HepG2 (cell line): Measurements from ENCODE around the gene ANXA2. TPM values are rescaled to one million over a fixed set of nuclear protein-coding genes. Genes with fewer than 3 reads are reported as not detected.

Source experiments
- ATAC-seq: fragments of 200-7000 bp; cut with Tn5 transposase; 3 replicates; pipeline ENCODE4 v1.9.1; 2020; ENCODE audit warnings: mild to moderate bottlenecking, moderate library complexity
- BruUV-seq: library from RNA; stranded (reverse); fragments of 400-500 nt; replicated peaks from 2 replicates; lab custom pipeline; 2021; lab: Mats Ljungman, UMichigan
- CTCF ChIA-PET: fragments of 300-600 bp; formaldehyde crosslinking; extraction: SDS; loops from one replicate; lab custom pipeline; 2021; ENCODE audit warnings: low total read pairs, inconsistent platforms, low intra/inter-chr PET ratio; lab: Yijun Ruan, JAX
- POLR2A ChIA-PET: fragments of 350-600 bp; sonication (Branson Sonifier 250); formaldehyde crosslinking; loops from one replicate; lab custom pipeline; 2020; ENCODE audit warnings: antibody characterized with exemption, inconsistent platforms; lab: Yijun Ruan, JAX
- DNase-seq: peaks from one replicate; pipeline ENCODE4 v3.0.0-alpha.2; 2015; ENCODE audit warnings: low spot score
- FAIRE-seq: peaks from 3 replicates; lab custom pipeline; 2011; peaks lifted over from hg19 to GRCh38; lab: Jason Lieb, UNC
- H2AFZ ChIP-seq: one replicate; pipeline ENCODE4 v1.6.1; 2011; ENCODE audit warnings: low read length, inconsistent platforms
- H3K27ac ChIP-seq: fragments of 300-600 bp; 3 replicates; pipeline ENCODE4 v1.8.0; 2011; ENCODE audit warnings: mixed run types, mild to moderate bottlenecking, mixed read lengths, low read length, inconsistent platforms; ENCODE audit not compliant: insufficient read depth; ENCODE audit errors: extremely low read length
- H3K27me3 ChIP-seq, 2 experiments: fragments of 200-600 bp in 1 of 2; 2 replicates in 1 of 2; 3 replicates in 1 of 2; pipeline versions ENCODE4 v1.6.0 to v1.8.0; 2011; ENCODE audit warnings: low read length in 2 of 2, mild to moderate bottlenecking in 2 of 2, moderate library complexity in 2 of 2, inconsistent platforms in 1 of 2; ENCODE audit not compliant: insufficient read depth in 2 of 2, control insufficient read depth in 1 of 2
- H3K36me3 ChIP-seq, 2 experiments: fragments of 200-600 bp in 1 of 2; replicated peaks in 1 of 2; 2 replicates in 1 of 2; 3 replicates in 1 of 2; pipeline versions ENCODE4 v1.5.1 to v1.8.0; 2011; ENCODE audit warnings: low read length in 2 of 2, inconsistent platforms in 1 of 2; ENCODE audit not compliant: insufficient read depth in 2 of 2, control insufficient read depth in 1 of 2
- H3K4me1 ChIP-seq: 2 replicates; pipeline ENCODE4 v1.5.1; 2012; ENCODE audit warnings: low read length, inconsistent platforms; ENCODE audit not compliant: insufficient read depth
- H3K4me2 ChIP-seq: 2 replicates; pipeline ENCODE4 v1.6.0; 2011; ENCODE audit warnings: low read depth, low read length, inconsistent platforms
- H3K4me3 ChIP-seq, 3 experiments: fragments of 200-600 bp in 1 of 3; sonication (generic), shearing (Covaris generic) in 1 of 3; replicated peaks in 1 of 3; 2 replicates each; pipeline ENCODE4 v1.5.1; 2011 to 2016; ENCODE audit warnings: low read length in 3 of 3, inconsistent platforms in 2 of 3, low read depth in 2 of 3, mild to moderate bottlenecking in 2 of 3, control low read depth in 1 of 3, mixed read lengths in 1 of 3; ENCODE audit not compliant: insufficient read depth in 1 of 3
- H3K79me2 ChIP-seq: one replicate; pipeline ENCODE4 v1.6.1; 2011; ENCODE audit warnings: low read length, inconsistent platforms; ENCODE audit not compliant: insufficient read depth
- H3K9ac ChIP-seq: 2 replicates; pipeline ENCODE4 v1.6.0; 2011; ENCODE audit warnings: mild to moderate bottlenecking, low read depth, low read length, inconsistent platforms; ENCODE audit not compliant: insufficient read depth
- H3K9me3 ChIP-seq: 2 replicates; pipeline ENCODE4 v1.5.1; 2012; ENCODE audit warnings: mild to moderate bottlenecking, low read length
- H4K20me1 ChIP-seq: 2 replicates; pipeline ENCODE4 v1.6.0; 2011; ENCODE audit warnings: inconsistent platforms, mild to moderate bottlenecking, low read length, moderate library complexity; ENCODE audit not compliant: insufficient read depth
- GABPB1 ChIP-seq: IDR thresholded peaks from 2 replicates; pipeline ENCODE4 v1.6.1; 2016; ENCODE audit warnings: mild to moderate bottlenecking, missing genetic modification reagents, moderate library complexity, missing compliant biosample characterization
- HDAC6 ChIP-seq: fragments of 200-600 bp; sonication (generic); IDR thresholded peaks from 2 replicates; pipeline ENCODE4 v1.7.0; 2017; ENCODE audit warnings: mild to moderate bottlenecking, antibody characterized with exemption, low read length, low read depth
- KIAA2018 ChIP-seq: sonication (generic); formaldehyde crosslinking; IDR thresholded peaks from 2 replicates; pipeline ENCODE4 v1.5.0; 2020; ENCODE audit warnings: mild to moderate bottlenecking, missing genetic modification reagents, borderline replicate concordance
- LRRFIP1 ChIP-seq: sonication (generic); formaldehyde crosslinking; conservative IDR thresholded peaks from 2 replicates; pipeline ENCODE4 v1.4.0; 2020; ENCODE audit warnings: missing genetic modification reagents
- MATR3 ChIP-seq: sonication (generic); formaldehyde crosslinking; IDR thresholded peaks from 2 replicates; pipeline ENCODE4 v1.4.0; 2020; ENCODE audit warnings: missing genetic modification reagents
- NFIC ChIP-seq: IDR thresholded peaks from 2 replicates; pipeline ENCODE4 v1.6.1; 2012; ENCODE audit warnings: mild to moderate bottlenecking, low read length, inconsistent platforms
- NPAS2 ChIP-seq: sonication (generic); formaldehyde crosslinking; IDR thresholded peaks from 2 replicates; pipeline ENCODE4 v1.8.0; 2022; ENCODE audit warnings: mild to moderate bottlenecking, missing genetic modification reagents, borderline replicate concordance
- RCOR2 ChIP-seq: IDR thresholded peaks from 2 replicates; pipeline ENCODE4 v1.6.1; 2016; ENCODE audit warnings: missing biosample characterization, missing genetic modification reagents
- TGIF2 ChIP-seq: IDR thresholded peaks from 2 replicates; pipeline ENCODE4 v1.6.1; 2016; ENCODE audit warnings: control low read depth, missing compliant biosample characterization
- U2AF1 ChIP-seq: fragments of 200-400 bp; formaldehyde crosslinking; optimal IDR thresholded peaks from 2 replicates; pipeline ENCODE3; 2017; ENCODE audit warnings: mild to moderate bottlenecking, low read depth, low read length
- ZGPAT ChIP-seq: IDR thresholded peaks from 2 replicates; pipeline ENCODE4 v1.6.1; 2016; ENCODE audit warnings: mild to moderate bottlenecking
- ZNF30 ChIP-seq: sonication (generic); formaldehyde crosslinking; IDR thresholded peaks from 2 replicates; pipeline ENCODE4 v1.5.0; 2020; ENCODE audit warnings: mild to moderate bottlenecking, missing genetic modification reagents
- ZNF607 ChIP-seq: sonication (generic); formaldehyde crosslinking; IDR thresholded peaks from 2 replicates; pipeline ENCODE4 v1.5.1; 2020; ENCODE audit warnings: missing genetic modification reagents, mild to moderate bottlenecking, borderline replicate concordance
- WGBS: methylation state at CpG from one replicate; pipeline ENCODE4 v1.1.6; 2017; ENCODE audit warnings: low lambda C conversion rate; 5-methylcytosine and 5-hydroxymethylcytosine counted together
- in situ Hi-C: cut with HindIII; loops from 2 replicates; pipeline ENCODE4 v1.10.0; 2017; ENCODE audit warnings: low pct_unique_long_range_greater_than_20kb; ENCODE audit not compliant: extremely low pct_ligation_motif_present
- intact Hi-C: fragments of 100-400 bp; cut with micrococcal nuclease; formaldehyde crosslinking; loops from one replicate; pipeline ENCODE4 v1.10.0; 2022; ENCODE audit not compliant: unreplicated experiment
- polyA plus RNA-seq, 8 experiments: library from polyadenylated mRNA; depleted of rRNA in 3 of 8; stranded (reverse) in 7 of 8; unstranded in 1 of 8; fragments of >200 nt; fragmentation: Illumina TruSeq in 4 of 8; extraction: Trizol in 4 of 8; gene quantifications; 2 replicates each; pipeline versions ENCODE4 v1.2.1 to v1.2.3, GENCODE V29; 2011 to 2016; ENCODE audit warnings: low read depth in 4 of 8, missing spikeins in 1 of 8, mixed read lengths in 1 of 8; ENCODE audit not compliant: insufficient read depth in 1 of 8
- total RNA-seq, 5 experiments: library from RNA; depleted of rRNA; stranded (reverse); fragments of >200 nt; fragmentation: Illumina TruSeq; extraction: Trizol; gene quantifications; 2 replicates each; pipeline ENCODE4 v1.2.3, GENCODE V29; 2016; ENCODE audit warnings: low read depth in 1 of 5

The ANXA2 gene
- total and polyA plus RNA-seq, 2 of the 13 experiments (the other 11 are each of a cell fraction or from before 2014, with no cell fraction given) = 196 to 613 TPM

GRCh38 chr15:60316961-60317360 lies 80.8 kb downstream of the ANXA2 start:
- Histone ChIP-seq H3K4me1 (no peaks in the 10 kb centered on the region), H3K27me3 (peaks cover 0 to 25% of the 10 kb centered on the region in 2 experiments; a peak in 3 of 5 replicates), H3K9ac (no peak overlapping the region), H2AFZ (no peak overlapping the region), H3K79me2 (no peaks in the 10 kb centered on the region), H4K20me1 (no peaks in the 10 kb centered on the region), H3K4me2 (no peak overlapping the region), H3K4me3 (no peak overlapping the region), H3K36me3 (no peaks in the 10 kb centered on the region), H3K9me3 (no peaks in the 10 kb centered on the region), H3K27ac (no peak overlapping the region)
- DNase-seq = no peak
- FAIRE-seq = no peak
- ATAC-seq = no peak
- CTCF ChIA-PET = no interaction called here
- no TSS peak for BruUV-seq
- POLR2A ChIA-PET = no interaction called here
- WGBS = 0% methylated on average over 2 of the region's 4 CpGs
- in situ Hi-C loops (loop anchor here (25.0 kb wide), 1 partner anchor 580 kb away; no protein-coding TSS in a partner anchor), intact Hi-C loops (no loop called here)
- TF ChIP-seq ZNF607 (no peak), U2AF1 (no peak), KIAA2018 (CRISPR knock-in tag) (no peak), ZNF30 (no peak), LRRFIP1 (CRISPR knock-in tag) (no peak), NFIC (no peak), HDAC6 (no peak), GABPB1 (CRISPR knock-in tag) (no peak), TGIF2 (CRISPR knock-in tag) (no peak), MATR3 (no peak), ZGPAT (no peak), RCOR2 (CRISPR knock-in tag) (no peak), NPAS2 (no peak)
